Left lung (tissue), 10 donors: ENCODE data around the gene FDXR. TPM values are rescaled to one million over a fixed set of nuclear protein-coding genes. Genes with fewer than 3 reads are reported as not detected.
"Not testable (repeated sequence)": the region's sequence is repeated elsewhere in the genome, so short reads cannot be mapped to it uniquely, and the experiment has no call there.

Experiments
- ATAC-seq: fragments of 200-7000 bp; cut with Tn5 transposase; one replicate; pipeline ENCODE4 v1.9.1; 2020; ENCODE audit warnings: moderate library complexity
- DNase-seq, 4 donors: peaks; one replicate each; pipeline ENCODE4 v3.0.0-alpha.2; 2013 to 2020
- H3K27ac ChIP-seq, 2 donors: fragments of 200-600 bp; sonication (generic) in 1 of 2; one replicate each; pipeline versions ENCODE4 v1.5.0 to v1.8.0; 2020 to 2021
- H3K27me3 ChIP-seq, 2 donors: fragments of 200-600 bp; sonication (generic) in 1 of 2; one replicate each; pipeline versions ENCODE4 v1.5.0 to v1.8.0; 2020 to 2021
- H3K36me3 ChIP-seq, 2 donors: fragments of 200-600 bp; sonication (generic) in 1 of 2; one replicate each; pipeline versions ENCODE4 v1.5.0 to v1.8.0; 2020 to 2021
- H3K4me1 ChIP-seq, 2 donors: fragments of 200-600 bp; one replicate each; pipeline ENCODE4 v1.8.0; 2021
- H3K4me3 ChIP-seq, 2 donors: fragments of 200-600 bp; sonication (generic) in 1 of 2; one replicate each; pipeline versions ENCODE4 v1.5.0 to v1.8.0; 2020 to 2021; ENCODE audit warnings: mild to moderate bottlenecking in 1 of 2
- H3K9me3 ChIP-seq, 2 donors: fragments of 200-600 bp; sonication (generic) in 1 of 2; one replicate each; pipeline versions ENCODE4 v1.5.0 to v1.8.0; 2020 to 2021
- CTCF ChIP-seq, 2 donors: fragments of 200-600 bp; sonication (generic) in 1 of 2; IDR thresholded peaks; one replicate each; pipeline versions ENCODE4 v1.5.0 to v1.8.0; 2021; ENCODE audit warnings: antibody characterized with exemption in 2 of 2
- intact Hi-C, 2 donors: fragments of 100-400 bp; cut with DNase I; formaldehyde crosslinking; loops; one replicate each; pipeline versions ENCODE4 v1.11.2 to v1.14.2; 2022
- polyA plus RNA-seq, 6 donors: library from polyadenylated mRNA; unstranded; fragments of 120-200 nt; gene quantifications; one replicate each; pipeline ENCODE4 v1.2.1, GENCODE V29; 2013; ENCODE audit not compliant: insufficient read length in 6 of 6
- total RNA-seq, 2 donors: library from RNA; stranded (reverse); fragmentation: NEBNext Ultra II Directional; extraction: Animal tissue kit (Norgen Biotek cat#: 25700); gene quantifications; one replicate each; pipeline ENCODE4 v1.2.1, GENCODE V29; 2021
- donor health status: DM: no; HTN: yes; CAD: no.
- donor health status: DM: no; HTN: no; CAD: no.

Gene FDXR
- total and polyA plus RNA-seq, 8 donors, result 5.3 to 17.2 (median 7.2) TPM

GRCh38 chr17:74916851-74917199 is 44.0 kb upstream of the FDXR start:
- H3K9me3 ChIP-seq, result no peaks in the 10 kb centered on the region
- H3K4me1 ChIP-seq, result no peaks in the 10 kb centered on the region
- TF ChIP-seq CTCF (IDR thresholded peaks at IDR 0.05), result no peak
- H3K27me3 ChIP-seq, result peaks cover 6 to 68% of the 10 kb centered on the region in 2 donors
- ATAC-seq (no peak), DNase-seq (no peak)
- H3K36me3 ChIP-seq, result no peaks in the 10 kb centered on the region
- H3K27ac ChIP-seq, result no peak overlapping the region
- H3K4me3 ChIP-seq, result no peak overlapping the region
- intact Hi-C loops, result no loop called here

- no peak for TF ChIP-seq CTCF (IDR thresholded peaks at IDR 0.05)
- H3K4me1 ChIP-seq, result no peaks in the 10 kb centered on the region
Measured at GRCh38 chr17:74916136-74916850, 43.5 kb upstream of the FDXR start.

GRCh38 chr17:74911423-74911822 is 38.6 kb upstream of the FDXR start:
- H3K4me1 ChIP-seq, H3K27ac ChIP-seq, H3K9me3 ChIP-seq, ATAC-seq, H3K36me3 ChIP-seq, H3K4me3 ChIP-seq, DNase-seq: not testable (repeated sequence)
- intact Hi-C loops, result loop anchor here in 1 of 2 donors (5.0 kb wide), 1 partner anchor 114 kb away; no protein-coding TSS in a partner anchor
- H3K27me3 ChIP-seq, result peaks cover 0 to 22% of the 10 kb centered on the region in 2 donors

More at GRCh38 chr17:74916136-74916850, 43.5 kb upstream of the FDXR start:
- ATAC-seq (no peak), DNase-seq (no peak)
- intact Hi-C loops, result no loop called here
- peaks cover 1 to 63% of the 10 kb centered on the region in 2 donors for H3K27me3 ChIP-seq
- no peak overlapping the region for H3K27ac ChIP-seq
- H3K4me3 ChIP-seq, result no peak overlapping the region
- no peaks in the 10 kb centered on the region for H3K36me3 ChIP-seq
- H3K9me3 ChIP-seq, result no peaks in the 10 kb centered on the region

GRCh38 chr17:74909097-74909496 is 36.3 kb upstream of the FDXR start:
- H3K4me1 ChIP-seq, intact Hi-C loops, ATAC-seq, H3K27ac ChIP-seq, H3K9me3 ChIP-seq, H3K4me3 ChIP-seq, H3K36me3 ChIP-seq, DNase-seq: not testable (repeated sequence)
- peaks cover 0 to 24% of the 10 kb centered on the region in 2 donors for H3K27me3 ChIP-seq

- no peaks in the 10 kb centered on the region for H3K36me3 ChIP-seq
- ATAC-seq (no peak), DNase-seq (no peak)
- H3K9me3 ChIP-seq, result no peaks in the 10 kb centered on the region
- intact Hi-C loops, result no loop called here
- H3K4me1 ChIP-seq, result no peaks in the 10 kb centered on the region
- no peak overlapping the region for H3K4me3 ChIP-seq
- TF ChIP-seq CTCF (IDR thresholded peaks at IDR 0.05), result no peak
- H3K27me3 ChIP-seq, result peaks cover 0 to 45% of the 10 kb centered on the region in 2 donors
- H3K27ac ChIP-seq, result no peak overlapping the region
Measured at GRCh38 chr17:74907012-74907411, 34.2 kb upstream of the FDXR start.

GRCh38 chr17:74906214-74906793 is 33.5 kb upstream of the FDXR start:
- H3K4me1 ChIP-seq, H3K27ac ChIP-seq, H3K36me3 ChIP-seq, ATAC-seq, DNase-seq, H3K4me3 ChIP-seq, H3K9me3 ChIP-seq, intact Hi-C loops: not testable (repeated sequence)
- peaks cover 0 to 50% of the 10 kb centered on the region in 2 donors for H3K27me3 ChIP-seq
